H1 (cell line): Measurements from ENCODE around the gene TSPAN2.

Experiments used
- CTCF ChIP-seq, 3 experiments: IDR thresholded peaks; 1 replicate in 2 of 3; 2 replicates in 1 of 3; pipeline versions ENCODE4 v1.5.1 to v1.6.1; 2011; ENCODE audit warnings: low read length in 3 of 3, mild to moderate bottlenecking in 3 of 3, inconsistent platforms in 2 of 3, low read depth in 1 of 3, moderate library complexity in 1 of 3; ENCODE audit not compliant: insufficient read depth in 1 of 3; ENCODE audit errors: control extremely low read depth in 1 of 3
- MAFK ChIP-seq: IDR thresholded peaks from 2 replicates; pipeline ENCODE4 v1.6.1; 2012; ENCODE audit warnings: low read depth, mild to moderate bottlenecking, improper control_type of control experiment, low read length
- POLR2A ChIP-seq, 2 experiments: IDR thresholded peaks; 1 replicate in 1 of 2; 2 replicates in 1 of 2; pipeline ENCODE4 v1.6.1; 2011; ENCODE audit warnings: low read depth in 2 of 2, low read length in 2 of 2, mild to moderate bottlenecking in 2 of 2; ENCODE audit errors: control extremely low read depth in 1 of 2

- no peak for TF ChIP-seq CTCF (IDR thresholded peaks at IDR 0.05; ENCODE audit: control extremely low read depth in 1 of 3, insufficient read depth in 1 of 3, low read depth in 1 of 3, low read length in 3 of 3)
- no peak for TF ChIP-seq POLR2A (IDR thresholded peaks at IDR 0.05; ENCODE audit: control extremely low read depth in 1 of 2, low read depth in 2 of 2, low read length in 2 of 2)
- no peak for TF ChIP-seq MAFK
These were observed 57.7 kb downstream of the TSPAN2 start for GRCh38 chr1:115031595-115031994.
